ENCODE results near the gene INSIG2.

DNA sequence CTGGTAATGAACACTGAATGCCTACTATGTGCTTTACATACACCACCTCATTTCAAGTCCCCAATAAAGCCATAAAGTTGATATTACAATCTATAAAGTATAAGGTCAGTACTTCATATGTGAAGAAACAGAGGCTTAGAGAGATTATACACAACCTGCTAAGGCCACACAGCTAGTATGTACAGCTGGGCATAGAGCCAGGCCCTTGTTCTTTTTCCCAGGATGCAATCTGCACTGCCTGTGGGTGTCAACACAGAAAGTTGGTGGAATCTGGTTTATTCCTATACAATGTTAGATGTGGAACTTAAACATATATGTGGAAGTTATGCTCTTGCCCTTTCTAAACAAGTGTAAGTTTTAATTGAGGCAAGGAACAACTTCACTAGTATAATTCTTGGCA, 32.8 kb downstream of the INSIG2 start:
- TF ChIP-seq, protein P1, sequence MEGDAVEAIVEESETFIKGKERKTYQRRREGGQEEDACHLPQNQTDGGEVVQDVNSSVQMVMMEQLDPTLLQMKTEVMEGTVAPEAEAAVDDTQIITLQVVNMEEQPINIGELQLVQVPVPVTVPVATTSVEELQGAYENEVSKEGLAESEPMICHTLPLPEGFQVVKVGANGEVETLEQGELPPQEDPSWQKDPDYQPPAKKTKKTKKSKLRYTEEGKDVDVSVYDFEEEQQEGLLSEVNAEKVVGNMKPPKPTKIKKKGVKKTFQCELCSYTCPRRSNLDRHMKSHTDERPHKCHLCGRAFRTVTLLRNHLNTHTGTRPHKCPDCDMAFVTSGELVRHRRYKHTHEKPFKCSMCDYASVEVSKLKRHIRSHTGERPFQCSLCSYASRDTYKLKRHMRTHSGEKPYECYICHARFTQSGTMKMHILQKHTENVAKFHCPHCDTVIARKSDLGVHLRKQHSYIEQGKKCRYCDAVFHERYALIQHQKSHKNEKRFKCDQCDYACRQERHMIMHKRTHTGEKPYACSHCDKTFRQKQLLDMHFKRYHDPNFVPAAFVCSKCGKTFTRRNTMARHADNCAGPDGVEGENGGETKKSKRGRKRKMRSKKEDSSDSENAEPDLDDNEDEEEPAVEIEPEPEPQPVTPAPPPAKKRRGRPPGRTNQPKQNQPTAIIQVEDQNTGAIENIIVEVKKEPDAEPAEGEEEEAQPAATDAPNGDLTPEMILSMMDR (conservative IDR thresholded peaks at IDR 0.05; ENCODE audit: low read depth, low read length) = no peak
- TF ChIP-seq, protein P2, sequence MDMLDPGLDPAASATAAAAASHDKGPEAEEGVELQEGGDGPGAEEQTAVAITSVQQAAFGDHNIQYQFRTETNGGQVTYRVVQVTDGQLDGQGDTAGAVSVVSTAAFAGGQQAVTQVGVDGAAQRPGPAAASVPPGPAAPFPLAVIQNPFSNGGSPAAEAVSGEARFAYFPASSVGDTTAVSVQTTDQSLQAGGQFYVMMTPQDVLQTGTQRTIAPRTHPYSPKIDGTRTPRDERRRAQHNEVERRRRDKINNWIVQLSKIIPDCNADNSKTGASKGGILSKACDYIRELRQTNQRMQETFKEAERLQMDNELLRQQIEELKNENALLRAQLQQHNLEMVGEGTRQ (IDR thresholded peaks at IDR 0.05; ENCODE audit: low read depth, low read length) = no peak
- TF ChIP-seq CHD1 (IDR thresholded peaks at IDR 0.05; ENCODE audit: low read depth, low read length) (no peak), POLR2A (IDR thresholded peaks at IDR 0.05; ENCODE audit: low read depth, low read length) (no peak), RCOR1 (IDR thresholded peaks at IDR 0.05; ENCODE audit: insufficient replicate concordance, low read length) (no peak), RFX5 (IDR thresholded peaks at IDR 0.05; ENCODE audit: low read depth, low read length) (no peak), RAD21 (IDR thresholded peaks at IDR 0.05; ENCODE audit: low read length) (no peak), MAFK (IDR thresholded peaks at IDR 0.05; ENCODE audit: low read depth, low read length) (no peak)
- TF ChIP-seq, protein P3, sequence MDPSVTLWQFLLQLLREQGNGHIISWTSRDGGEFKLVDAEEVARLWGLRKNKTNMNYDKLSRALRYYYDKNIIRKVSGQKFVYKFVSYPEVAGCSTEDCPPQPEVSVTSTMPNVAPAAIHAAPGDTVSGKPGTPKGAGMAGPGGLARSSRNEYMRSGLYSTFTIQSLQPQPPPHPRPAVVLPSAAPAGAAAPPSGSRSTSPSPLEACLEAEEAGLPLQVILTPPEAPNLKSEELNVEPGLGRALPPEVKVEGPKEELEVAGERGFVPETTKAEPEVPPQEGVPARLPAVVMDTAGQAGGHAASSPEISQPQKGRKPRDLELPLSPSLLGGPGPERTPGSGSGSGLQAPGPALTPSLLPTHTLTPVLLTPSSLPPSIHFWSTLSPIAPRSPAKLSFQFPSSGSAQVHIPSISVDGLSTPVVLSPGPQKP (IDR thresholded peaks at IDR 0.05; ENCODE audit: borderline replicate concordance, low read depth, low read length) = no peak
